ENCODE measurements around the gene POLD2.

GRCh38 chr7:44077681-44078091 is 45.7 kb downstream of the POLD2 start:
- TF ChIP-seq, protein P1, sequence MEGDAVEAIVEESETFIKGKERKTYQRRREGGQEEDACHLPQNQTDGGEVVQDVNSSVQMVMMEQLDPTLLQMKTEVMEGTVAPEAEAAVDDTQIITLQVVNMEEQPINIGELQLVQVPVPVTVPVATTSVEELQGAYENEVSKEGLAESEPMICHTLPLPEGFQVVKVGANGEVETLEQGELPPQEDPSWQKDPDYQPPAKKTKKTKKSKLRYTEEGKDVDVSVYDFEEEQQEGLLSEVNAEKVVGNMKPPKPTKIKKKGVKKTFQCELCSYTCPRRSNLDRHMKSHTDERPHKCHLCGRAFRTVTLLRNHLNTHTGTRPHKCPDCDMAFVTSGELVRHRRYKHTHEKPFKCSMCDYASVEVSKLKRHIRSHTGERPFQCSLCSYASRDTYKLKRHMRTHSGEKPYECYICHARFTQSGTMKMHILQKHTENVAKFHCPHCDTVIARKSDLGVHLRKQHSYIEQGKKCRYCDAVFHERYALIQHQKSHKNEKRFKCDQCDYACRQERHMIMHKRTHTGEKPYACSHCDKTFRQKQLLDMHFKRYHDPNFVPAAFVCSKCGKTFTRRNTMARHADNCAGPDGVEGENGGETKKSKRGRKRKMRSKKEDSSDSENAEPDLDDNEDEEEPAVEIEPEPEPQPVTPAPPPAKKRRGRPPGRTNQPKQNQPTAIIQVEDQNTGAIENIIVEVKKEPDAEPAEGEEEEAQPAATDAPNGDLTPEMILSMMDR (IDR thresholded peaks at IDR 0.05): no peak
- no peak for TF ChIP-seq POLR2A (IDR thresholded peaks at IDR 0.05)
